DMS79 (cell line): Measurements from ENCODE around the gene YY1.
"Not testable (repeated sequence)": the region's sequence is repeated elsewhere in the genome, so short reads cannot be mapped to it uniquely, and the experiment has no call there.

Source experiments
- DNase-seq: peaks from one replicate; lab custom pipeline; 2025; lab: John Stamatoyannopoulos, UW

YY1 gene

DNA sequence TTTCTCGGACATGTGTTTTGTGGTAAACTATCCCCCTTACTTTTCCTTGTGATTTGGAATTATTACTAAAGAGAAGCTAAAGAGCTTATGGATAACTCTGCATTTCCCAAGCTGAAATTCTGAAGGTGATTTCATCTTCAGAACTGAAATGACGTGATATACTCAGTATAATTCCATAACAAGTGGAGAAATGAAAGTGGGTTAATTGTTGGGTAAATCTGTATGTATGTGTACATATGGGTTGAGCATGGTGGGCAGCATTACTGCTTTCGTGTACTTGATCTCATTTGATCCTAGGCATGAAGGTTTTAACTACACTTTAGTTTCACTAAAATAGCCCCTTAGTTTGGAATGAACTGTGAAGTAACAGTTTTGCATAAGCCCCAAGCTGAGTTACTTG, 4.1 kb downstream of the YY1 start:
- no peak for DNase-seq

DNA sequence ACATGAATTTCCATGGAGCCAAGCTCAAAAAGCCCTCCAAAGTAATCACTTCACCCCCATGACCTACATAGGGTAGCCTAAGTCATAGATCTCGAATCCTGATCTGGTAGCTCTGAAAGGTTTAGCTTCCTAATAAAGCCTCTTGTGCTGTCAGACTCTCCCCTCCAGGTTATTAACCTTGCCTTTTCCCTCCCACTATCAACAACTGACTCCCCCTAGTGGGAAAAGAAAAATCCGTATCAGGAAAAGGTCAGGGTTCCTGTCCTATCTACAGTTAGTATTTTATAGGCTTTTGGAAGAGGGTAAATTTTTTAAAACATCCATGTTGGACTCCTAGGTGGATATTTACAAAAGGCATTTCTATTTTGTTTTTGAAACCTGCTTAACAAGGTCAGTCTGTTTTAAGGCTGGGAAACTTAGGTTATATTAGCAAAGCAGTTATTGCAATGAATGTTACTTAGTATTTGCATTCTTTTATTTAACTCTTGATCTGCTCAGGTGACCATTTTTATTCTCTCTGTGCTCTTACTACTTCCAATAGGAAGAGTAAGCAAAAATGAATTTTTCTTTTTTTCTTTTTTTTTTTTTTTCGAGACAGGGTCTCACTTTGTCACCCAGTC, 8.0 kb downstream of the YY1 start:
- DNase-seq = peak; percentile 44

DNA sequence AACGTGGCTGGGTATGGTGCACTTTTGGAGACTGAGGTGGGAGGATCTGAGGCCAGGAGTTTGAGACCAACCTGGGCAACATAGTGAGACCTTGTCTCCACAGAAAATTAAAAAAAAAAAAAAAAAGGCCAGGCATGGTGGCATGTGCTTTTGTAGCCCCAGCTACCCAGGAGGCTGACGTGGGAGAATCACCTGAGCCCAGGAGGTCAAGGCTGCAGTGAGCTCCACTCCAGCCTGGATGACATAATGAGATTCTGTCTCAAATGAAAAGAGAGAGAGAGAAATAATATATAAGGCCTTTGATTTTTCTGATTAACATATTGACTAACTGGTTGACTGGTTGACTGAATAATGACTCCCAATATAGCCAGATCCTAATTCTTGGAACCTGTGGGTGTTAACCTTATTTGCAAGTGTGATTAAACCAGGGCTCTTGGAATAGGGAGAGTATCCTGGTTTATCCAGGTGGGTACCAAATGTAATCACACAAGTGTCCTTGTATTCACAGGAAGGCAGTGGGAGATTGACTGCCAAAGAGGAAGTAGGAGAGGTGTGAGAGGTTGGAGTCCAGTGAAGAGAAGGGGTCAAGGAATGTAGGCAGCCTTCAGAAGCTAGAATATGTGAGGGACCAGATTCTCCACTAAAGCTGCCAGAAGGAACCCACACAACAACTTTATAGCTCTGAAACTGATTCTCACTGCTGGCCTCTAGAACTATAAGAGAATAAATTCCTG, 12.0 kb downstream of the YY1 start:
- DNase-seq = no peak

DNA sequence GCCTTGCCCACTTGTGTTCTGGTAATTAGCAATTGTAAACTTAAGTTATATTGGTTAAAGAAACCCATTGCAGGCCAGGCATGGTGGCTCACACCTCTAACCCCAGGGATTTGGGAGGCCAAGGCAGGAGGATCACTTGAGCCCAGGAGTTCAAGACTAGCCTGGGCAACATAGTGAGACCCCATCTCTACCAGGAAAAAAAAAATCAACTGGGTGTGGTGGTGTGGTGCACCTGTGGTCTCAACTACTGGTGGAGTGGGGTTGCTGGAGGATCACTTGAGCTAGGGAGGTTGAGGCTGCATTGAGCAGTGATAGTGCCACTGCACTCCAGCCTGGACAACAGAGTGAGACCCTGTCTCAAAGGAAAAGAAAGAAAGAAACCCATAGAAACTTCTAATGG, 13.7 kb downstream of the YY1 start:
- DNase-seq = no peak

DNA sequence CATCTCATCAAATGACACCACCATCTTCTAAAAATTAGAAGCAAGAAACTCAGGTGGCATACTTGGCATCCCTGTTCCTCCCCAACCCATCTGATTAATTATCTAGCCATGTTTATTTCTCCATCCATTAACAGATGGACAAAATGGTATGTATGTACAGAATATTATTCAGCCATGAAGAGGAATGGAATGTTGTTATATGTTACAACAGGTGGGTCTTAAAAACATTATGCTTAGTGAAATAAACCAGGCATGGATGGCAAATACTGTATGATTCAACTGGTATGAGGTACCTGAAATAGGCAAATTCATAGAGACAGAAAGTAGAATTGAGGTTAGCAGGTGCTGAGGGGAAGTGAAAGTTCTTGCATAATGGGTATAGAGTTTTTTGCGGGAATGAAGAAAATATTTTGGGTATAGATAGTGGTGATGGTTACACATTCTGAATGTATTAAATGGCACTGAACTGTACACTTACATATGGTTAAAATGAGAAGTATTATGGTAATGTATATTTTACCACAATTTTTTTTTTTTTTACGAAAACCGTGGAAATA, 17.5 kb downstream of the YY1 start:
- no peak for DNase-seq

DNA sequence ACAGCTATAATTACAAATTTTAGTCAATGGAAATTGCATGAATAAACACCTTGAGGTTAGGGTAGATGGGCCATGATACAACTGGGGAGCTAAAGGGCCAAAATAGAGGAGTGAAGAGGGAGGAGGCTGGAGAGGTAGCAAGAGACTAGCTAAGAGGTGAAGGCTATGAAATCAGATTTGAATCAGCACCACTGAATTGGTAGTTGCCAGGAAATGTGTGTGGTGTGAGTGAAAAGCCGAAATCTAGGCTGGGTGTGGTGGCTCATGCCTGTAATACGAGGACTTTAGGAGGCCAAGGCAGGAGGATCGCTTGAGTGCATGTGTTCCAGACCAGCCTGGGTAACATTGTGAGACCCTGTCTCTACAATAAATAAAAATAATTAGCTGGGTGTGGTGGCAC, 22.7 kb downstream of the YY1 start:
- DNase-seq = no peak

DNA sequence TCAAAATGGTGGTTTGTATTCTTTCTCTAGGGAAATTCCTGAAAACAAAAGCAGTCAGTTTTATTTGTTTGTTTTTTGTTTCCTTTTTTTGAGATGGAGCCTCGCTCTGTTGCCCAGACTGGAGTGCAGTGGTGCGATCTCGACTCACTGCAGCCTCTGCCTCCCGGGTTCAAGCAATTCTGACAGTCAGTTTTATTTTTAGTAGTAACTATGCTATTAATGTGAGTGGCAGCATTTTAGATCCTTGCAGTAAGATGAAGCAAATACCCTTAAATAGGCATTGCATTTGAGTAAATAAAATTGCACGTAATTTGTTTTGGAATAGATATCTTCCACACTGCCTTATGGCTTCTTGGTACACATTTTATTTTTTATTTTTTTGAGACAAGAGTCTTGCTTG, 23.6 kb downstream of the YY1 start:
- DNase-seq = no peak

DNA sequence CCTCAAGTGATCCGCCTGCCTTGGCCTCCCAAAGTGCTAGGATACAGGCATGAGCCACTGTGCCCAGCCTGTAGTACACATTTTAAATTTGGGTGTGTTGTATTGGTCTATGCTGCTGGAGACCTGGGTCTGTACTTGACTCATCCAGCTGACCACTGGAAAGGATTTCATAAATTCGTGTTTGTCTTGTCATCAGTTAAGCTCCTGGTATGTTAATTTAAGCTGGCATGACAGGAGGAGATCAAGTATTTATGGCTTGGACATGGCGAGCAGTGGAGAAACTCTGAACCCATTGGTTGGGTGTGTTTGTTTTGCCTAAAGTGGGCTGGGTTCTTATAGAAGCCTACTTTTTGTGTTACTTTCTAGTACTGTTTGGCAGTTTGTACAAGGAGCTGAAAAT, 24.2 kb downstream of the YY1 start:
- no peak for DNase-seq

DNA sequence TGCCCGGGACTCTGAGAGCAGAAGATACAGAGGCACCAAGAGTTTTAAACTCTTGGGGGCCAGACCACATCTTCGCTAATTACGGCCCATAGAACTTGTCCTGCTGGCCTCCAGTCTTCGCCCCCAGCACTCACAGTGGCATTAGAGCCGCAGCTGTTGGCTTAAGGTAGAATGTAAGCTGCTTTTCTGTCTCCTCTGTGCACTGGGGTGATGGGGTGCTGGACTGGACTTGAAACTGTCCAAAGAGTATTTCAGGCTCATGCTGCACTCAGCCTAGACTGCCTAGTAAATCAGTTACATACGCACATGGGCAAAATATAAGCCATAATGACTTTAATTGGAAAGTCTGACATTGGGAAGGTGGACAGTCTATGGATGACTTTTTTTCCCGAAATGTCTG, 29.0 kb downstream of the YY1 start:
- DNase-seq = no peak

DNA sequence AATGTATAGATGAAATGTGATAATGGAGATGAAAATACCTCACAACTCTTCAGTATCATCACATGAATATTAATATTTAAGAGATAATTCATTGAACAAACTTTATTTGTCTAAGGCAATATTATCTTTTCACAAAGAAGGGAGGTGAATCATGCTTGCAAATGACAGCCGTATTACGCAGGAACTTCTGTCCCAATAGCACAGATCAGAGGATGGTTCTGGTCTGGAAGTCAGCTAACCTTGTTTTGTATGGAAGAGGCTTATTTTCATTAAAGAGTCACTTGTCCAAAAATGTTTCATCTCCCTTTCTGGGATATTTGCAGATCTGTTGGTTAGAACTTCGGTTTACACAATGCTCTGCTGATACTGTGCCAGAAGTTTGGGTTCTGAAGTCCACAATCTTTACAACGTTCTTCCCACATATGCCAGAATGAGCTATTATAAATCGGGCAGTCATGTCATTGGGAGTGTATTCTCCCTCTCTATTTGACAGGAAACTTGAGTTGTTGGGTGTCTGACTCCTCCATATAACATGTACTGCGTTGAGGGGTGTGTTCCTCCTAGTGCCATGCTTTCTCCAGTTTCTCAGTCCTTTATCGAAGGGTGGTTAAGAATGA, 29.8 kb downstream of the YY1 start:
- DNase-seq = no peak

DNA sequence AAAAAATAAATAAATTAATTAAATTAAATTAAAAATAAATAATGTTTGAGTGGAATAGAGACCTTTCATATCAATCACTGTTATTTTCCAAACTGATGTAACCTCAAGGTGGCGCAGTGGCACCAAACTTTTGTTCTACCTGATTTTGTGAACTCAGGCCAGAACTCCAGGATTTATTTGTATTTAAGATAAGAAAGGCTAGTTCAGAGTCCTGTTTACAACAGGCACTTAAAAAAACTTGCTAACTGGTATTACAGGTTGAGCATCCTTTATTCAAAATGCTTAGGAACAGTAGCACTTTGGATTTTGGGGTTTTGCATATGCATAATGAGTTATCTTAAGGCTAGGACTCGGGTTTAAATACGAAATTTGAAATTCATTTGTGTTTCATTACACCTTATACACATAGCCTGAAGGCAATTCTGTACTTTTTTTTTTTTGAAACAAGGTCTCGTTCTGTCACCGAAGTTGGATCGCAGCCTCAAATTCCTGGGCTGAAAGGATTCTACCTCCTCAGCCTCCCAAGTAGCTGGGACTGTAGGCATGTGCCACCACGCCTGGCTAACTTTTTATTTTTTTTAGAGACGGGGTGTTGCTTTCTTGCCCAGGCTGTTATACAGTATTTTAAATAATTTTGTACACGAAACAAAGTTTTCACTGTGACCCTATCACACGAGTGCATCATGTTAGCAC, 32.4 kb downstream of the YY1 start:
- DNase-seq = peak; percentile 39

DNA sequence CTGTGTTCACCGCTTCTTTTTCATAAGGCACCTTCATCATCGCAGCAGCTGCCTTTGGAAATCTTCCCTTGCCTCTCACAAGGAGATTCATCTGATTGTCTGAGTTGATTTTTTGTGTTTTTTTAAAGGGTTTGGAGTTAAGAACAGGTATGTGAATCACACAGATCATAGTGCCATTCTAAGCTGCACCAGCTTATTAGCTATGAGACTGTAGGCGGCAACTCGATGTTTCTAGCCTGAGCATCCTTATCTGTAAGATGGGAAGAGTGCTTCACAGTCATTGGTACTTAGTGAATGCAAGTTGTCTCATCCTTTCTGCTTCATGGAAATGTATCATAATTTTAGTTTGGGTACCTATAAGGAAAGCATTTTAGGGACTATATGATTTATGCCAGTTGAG, 35.3 kb downstream of the YY1 start:
- no peak for DNase-seq

DNA sequence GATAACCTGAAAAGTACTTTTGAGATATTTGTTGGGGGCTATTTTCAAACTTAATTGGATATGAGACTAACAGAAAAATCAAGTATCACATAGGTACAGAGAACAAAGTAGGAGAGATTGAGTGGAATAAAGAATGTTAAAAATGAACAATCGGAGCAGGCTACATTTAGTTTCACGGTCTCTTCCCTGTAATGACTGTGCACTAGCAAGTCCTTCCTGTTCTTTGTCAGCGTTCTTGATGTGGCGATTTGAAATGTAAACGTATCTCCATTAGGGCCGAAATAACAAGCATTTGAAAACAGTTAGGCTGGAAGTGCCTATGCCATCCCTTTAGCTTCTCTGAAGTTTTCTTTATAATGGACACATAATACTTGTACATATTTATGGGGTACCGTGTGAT, 36.3 kb downstream of the YY1 start:
- DNase-seq = no peak

DNA sequence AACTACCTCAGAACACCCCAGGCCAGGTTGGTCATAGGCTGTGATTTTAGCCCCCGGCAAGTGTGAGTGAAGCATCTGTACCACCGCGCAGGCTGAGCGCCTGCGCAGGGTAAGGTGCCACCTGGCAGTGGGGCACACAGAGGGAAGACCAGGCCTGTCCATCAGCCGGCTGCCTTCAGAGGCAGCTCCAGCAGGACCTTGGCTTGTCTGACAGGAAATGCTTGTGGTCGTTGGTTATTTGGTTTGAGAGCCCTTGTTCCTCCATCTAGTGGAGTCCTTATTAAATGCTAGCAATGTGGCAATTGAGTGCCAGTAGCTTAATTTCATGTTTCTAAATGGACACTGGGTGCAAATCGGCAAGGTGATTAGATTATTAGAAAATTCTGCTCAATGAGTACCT, 39.8 kb downstream of the YY1 start:
- peak; percentile 96 for DNase-seq

DNA sequence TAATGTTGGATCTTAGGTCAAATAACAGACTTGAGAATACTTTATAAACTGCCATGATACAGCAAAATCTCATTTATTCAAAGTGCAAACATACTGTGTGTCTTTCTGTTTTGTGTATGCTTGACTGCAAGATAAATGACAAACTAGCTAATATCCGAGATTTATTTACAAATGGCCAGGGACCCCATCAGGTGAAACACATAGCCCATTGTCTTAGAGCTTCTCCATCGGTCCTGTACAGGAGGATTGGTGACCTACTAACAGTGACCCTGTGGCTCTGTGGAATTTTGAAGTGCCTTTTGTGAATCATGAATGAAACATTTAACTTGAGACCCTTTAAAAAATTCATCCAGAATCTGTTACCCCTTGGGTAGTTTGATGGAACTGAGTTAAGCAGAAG, 40.2 kb downstream of the YY1 start:
- no peak for DNase-seq

DNA sequence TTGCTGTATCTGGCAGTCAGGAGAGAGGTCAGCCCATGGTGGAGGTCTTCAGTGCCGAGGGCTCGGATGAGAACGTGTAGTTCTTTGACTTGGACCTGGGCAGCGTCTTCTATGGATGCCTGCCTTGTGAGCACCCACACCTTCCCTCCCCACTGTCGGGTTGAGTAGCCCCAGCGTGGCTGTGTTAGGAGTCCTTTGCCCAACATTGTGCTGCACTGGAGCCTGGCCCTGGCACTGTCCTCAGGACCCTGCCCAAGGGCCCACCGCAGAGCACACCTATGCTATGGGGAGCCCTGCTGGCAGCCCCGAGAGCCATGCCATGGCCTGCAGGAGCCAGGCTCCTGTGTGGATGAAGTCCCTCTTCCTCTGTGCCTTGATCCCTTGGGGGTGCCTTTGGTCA, 40.6 kb downstream of the YY1 start:
- DNase-seq = no peak

DNA sequence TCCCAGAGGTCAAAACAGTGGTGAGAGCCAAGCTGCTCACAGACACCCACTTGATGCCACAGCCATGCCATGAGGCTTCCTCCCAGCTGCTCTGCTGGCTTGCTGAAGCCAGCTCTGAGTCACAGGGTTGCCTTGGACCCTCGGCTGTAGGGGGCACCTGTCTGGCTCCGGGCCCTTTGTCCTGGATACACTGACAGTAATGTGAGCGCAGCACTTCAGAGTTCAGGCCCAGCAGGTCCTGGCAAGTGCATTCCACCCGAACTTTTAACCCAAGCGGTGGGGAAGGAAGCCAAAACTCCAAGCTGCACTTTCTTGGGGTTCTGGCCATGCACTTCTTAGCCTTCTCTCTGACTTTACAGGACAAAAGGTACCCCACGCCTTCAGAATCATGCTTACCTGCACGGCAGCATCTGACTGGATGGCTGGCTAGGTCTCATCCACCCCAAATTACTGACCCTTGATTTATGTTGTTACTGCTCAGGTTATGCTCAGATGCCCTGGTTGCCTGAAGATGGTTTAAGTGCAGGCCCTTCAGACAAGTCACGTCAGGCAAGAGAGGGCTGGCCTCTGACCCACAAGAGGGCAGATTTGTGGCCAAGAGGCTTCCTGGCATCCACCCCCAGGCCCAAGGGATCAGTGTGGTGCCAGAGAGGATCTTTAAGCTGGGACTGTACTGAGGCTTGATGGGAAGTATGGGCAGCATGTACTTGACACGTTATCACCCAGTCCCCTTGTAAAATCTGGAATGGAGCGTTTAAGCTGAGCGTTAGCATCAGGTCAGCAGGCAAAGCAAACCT, 42.5 kb downstream of the YY1 start:
- DNase-seq = peak; percentile 95

DNA sequence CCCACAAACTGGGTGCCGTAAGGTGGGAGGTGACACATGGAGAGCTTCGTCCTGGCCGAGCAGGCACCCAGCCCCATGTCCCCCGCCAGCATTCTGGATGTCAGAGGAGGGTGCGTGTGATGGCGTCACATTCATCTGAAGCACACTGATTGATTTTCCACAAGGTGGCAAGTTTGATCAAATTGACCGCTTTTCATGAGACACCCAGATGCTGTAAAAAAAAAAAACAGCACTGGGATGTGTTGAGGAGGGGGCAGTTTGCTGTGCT, 43.1 kb downstream of the YY1 start:
- no peak for DNase-seq

DNA sequence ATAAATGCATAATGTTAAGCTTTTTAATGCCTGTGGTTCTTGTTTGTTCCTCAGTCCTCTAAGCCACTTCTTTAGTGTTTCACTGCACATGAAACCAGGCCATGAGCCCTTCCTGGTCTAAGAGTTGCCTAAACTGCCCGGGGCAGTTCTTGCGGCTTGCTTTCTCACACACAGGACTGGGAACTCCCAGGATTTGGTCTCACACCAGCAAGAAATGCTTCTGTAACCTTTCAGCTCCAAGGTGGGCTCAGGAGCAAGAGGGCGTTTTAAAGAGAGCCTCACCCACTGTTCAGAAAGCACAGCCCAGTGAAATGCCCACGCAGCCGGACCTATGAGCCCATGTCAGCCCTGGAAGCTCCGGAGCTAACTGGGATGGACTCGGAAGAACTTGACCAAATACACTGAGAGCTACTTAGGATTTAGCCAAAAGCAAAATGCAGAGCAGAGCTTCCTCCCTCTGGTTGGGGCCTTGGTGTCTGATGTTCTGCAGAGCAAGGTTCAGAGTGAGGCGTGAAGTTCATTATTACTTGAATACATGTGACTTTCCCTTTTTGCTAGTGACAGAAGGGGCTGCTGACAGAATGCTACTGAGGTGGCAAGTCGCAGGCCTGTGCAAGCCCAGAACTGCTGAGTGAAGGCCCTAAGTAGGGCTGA, 43.9 kb downstream of the YY1 start:
- no peak for DNase-seq

DNA sequence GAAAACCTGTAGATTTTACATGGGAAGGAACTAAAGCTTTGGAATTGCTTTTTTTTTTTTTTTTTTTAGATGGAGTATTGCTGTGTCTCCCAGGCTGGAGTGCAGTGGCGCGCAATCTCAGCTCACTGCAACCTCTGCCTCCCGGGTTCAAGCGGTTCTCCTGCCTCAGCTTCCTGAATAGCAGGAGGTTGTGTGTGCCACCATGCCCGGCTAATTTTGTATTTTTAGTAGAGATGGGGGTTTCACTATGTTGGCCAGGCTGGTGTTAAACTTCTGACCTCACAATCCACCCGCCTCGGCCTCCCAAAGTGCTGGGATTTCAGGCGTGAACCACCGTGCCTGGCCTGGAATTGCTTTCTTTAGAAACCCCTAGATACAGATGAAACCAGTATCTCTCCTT, 44.5 kb downstream of the YY1 start:
- DNase-seq = not testable (repeated sequence)

DNA sequence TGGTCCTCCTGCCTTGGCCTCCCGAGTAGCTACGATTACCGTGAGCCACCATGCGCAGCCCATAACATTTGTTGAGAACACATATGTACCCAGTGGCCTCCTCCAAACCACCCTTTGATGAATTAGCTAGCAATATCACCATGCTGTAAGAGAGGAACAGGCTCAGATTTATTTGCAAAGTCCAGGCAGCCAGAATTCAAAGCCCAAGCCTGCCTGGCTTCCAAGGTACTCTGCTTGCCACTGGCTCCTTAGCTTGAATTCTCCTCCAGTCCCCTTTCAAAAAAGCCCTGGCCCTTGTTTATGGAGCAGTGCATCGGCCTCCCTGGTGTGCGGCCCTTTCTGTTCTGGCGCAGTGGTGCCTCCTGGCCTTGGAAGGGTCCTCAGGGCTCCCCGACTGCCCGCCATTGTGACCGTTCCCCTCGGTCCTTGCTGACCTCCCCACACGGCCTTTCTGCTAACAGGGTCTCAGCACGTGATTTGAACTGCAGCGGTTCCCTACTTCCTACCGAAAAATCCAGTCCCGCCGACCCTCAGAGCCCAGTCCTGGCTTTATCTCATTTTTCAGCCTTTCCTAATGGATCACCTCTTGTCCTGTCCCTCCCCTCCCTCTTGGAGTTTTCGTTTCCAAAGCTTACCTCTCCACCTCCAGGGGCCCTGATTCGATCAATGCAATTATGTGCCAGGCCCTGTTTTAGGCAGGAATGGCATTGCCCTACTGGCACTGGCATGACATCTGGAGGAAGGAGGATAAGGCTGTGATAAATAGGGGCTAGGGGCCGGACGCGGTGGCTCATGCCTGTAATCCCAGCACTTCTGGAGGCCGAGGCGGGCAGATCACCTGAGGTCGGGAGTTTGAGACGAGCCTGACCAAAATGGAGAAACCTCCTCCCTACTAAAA, 45.3 kb downstream of the YY1 start:
- no peak for DNase-seq
